Kidney epithelial cell (primary cell): ENCODE data around the gene SLMAP. TPM values are rescaled to one million over a fixed set of nuclear protein-coding genes. Genes with fewer than 3 reads are reported as not detected.
A peak's percentile ranks its signal among the peaks of the same experiment; 100 is the strongest.

ENCODE experiments used
- DNase-seq: peaks from one replicate; pipeline ENCODE4 v3.0.0-alpha.2; 2010; ENCODE audit warnings: low read depth
- H3K27me3 ChIP-seq: 2 replicates; pipeline ENCODE4 v1.6.0; 2011; ENCODE audit warnings: low read length; ENCODE audit not compliant: control insufficient read depth, insufficient read depth
- H3K36me3 ChIP-seq: 2 replicates; pipeline ENCODE4 v1.5.1; 2011; ENCODE audit warnings: low read length; ENCODE audit not compliant: control insufficient read depth, insufficient read depth
- H3K4me3 ChIP-seq: 2 replicates; pipeline ENCODE4 v1.5.1; 2011; ENCODE audit warnings: low read depth, mild to moderate bottlenecking, control low read depth, low read length
- total RNA-seq: library from RNA; depleted of rRNA; stranded (reverse); fragments of >200 nt; gene quantifications from 2 replicates; pipeline ENCODE4 v1.2.3, GENCODE V29; 2015
- TF ChIP-seq, protein P1 (sequence below): IDR thresholded peaks from 2 replicates; pipeline ENCODE4 v1.5.1; 2011; ENCODE audit warnings: mild to moderate bottlenecking, moderate library complexity, low read length, control low read depth, inconsistent platforms; ENCODE audit not compliant: insufficient read depth, poor library complexity, severe bottlenecking

SLMAP gene
- total RNA-seq, 1 donor from 2014 or later, result 48.6 TPM

DNA sequence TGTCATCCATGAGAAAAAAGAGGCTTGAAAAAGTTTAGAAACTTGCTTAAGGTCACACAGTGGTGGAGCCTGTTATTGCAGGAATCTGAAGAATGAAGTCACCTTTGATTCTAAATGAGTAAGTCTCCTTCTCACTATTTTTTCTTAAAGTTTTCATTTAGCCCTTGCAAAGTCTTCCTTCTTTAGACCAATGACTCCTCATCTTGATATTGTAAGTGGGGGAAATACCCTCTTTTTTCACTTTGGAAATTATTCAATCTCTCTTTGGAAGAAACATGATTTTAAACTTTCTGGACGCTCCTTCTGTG lies 787 bp upstream of the SLMAP start:
- Histone ChIP-seq H3K27me3 (no peaks in the 10 kb centered on the region), H3K4me3 (peak overlapping the region; percentile 68), H3K36me3 (no peaks in the 10 kb centered on the region)
- TF ChIP-seq, protein P1, sequence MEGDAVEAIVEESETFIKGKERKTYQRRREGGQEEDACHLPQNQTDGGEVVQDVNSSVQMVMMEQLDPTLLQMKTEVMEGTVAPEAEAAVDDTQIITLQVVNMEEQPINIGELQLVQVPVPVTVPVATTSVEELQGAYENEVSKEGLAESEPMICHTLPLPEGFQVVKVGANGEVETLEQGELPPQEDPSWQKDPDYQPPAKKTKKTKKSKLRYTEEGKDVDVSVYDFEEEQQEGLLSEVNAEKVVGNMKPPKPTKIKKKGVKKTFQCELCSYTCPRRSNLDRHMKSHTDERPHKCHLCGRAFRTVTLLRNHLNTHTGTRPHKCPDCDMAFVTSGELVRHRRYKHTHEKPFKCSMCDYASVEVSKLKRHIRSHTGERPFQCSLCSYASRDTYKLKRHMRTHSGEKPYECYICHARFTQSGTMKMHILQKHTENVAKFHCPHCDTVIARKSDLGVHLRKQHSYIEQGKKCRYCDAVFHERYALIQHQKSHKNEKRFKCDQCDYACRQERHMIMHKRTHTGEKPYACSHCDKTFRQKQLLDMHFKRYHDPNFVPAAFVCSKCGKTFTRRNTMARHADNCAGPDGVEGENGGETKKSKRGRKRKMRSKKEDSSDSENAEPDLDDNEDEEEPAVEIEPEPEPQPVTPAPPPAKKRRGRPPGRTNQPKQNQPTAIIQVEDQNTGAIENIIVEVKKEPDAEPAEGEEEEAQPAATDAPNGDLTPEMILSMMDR, result peak; percentile 26
- DNase-seq, result peak; percentile 74

DNA sequence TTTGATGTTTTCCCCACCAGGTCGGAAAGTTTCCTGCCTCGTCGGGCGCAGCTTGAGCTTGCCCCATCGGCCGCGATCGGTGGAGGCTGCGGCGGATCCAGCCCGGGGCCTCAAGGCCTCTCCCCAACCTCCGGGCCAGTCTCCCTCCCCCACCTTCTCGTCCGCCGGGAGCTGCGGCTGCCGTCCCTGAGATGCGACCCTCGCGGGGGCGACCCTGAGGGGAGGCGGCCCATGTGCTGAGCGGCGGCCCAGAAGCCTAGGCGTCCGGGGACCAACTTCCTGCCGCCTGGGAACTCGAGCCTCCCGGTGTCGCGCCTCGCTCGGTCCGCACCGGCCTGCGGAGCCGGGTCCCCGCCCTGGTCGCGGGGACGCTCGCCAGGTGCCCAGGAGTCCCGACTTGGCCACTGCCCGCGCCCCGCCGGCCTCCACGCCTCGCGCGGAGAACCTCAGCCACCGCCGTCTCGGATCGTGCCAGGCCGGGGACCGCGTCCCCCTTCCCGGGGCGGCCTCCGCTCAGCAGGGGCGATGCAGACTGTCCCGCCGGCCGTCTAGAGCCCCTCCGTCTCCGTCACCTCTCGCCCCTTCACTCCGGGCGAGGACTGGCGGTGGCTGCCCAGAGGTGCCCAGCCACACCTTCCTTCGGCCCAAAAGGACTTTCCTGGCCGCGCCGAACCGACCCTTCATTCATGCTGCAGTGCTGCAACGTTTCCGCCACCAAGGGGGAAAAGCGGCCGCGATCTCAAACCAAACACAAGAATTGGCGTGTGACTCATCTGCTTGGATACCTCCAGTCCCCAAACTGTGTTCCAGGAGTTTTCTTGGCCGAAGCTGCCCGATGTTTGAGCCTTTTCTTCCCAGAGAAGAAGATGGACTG lies 656 bp downstream of the SLMAP start:
- Histone ChIP-seq H3K4me3 (peak overlapping the region; percentile 68), H3K27me3 (no peaks in the 10 kb centered on the region), H3K36me3 (no peaks in the 10 kb centered on the region)
- TF ChIP-seq, protein P1, result no peak
- no peak for DNase-seq

DNA sequence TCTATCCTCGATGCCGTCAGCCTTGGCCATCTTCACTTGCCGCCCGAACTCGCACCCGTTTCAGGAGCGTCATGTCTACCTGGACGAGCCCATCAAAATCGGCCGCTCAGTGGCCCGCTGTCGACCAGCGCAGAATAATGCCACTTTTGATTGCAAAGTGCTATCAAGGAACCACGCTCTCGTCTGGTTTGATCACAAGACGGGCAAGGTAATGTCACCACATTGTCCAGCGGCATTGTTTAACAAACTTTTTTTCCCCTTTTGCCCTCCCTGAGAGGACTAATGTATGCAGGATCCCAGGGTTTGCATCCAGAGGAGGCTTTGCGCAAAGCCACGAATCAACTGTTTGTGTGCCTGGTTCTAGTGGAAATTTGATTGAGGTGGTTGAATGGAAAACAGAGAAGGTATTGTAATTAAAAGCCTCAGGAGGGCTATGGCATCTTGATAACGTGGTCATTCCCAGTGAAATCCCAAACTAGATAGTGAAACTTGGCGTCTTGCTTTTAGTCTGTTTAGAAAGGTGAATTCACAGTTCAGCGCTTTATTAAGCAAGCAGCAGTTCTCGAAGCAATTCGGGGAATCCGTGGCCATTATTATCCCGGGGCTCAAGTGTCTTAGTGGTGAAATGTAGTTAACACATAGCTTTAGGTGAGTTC lies 1.7 kb downstream of the SLMAP start:
- no peak for DNase-seq
- no peaks in the 10 kb centered on the region for H3K36me3 ChIP-seq
- TF ChIP-seq, protein P1, result no peak
- H3K4me3 ChIP-seq, result peak overlapping the region; percentile 68
- no peaks in the 10 kb centered on the region for H3K27me3 ChIP-seq

DNA sequence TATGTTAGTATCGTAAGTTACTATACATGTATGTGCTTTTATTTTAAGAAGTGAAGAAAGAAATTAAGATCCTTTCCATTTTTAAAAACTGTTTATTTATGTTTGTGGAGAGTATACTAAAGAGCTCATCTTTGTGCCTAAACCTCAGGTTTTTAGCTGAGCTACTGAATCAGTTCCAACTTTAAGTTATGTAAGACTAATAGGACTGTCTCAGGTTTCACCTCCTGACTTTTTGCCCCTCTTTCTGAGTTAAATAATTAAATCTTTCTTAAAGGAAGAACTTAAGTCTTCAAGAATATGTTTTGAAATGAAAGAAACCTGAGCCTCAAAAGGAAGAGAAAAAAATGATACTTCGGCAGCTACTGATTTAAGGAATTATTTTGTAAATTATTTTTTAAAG lies 2.6 kb downstream of the SLMAP start:
- TF ChIP-seq, protein P1, result no peak
- H3K4me3 ChIP-seq, result peak overlapping the region; percentile 68
- no peaks in the 10 kb centered on the region for H3K27me3 ChIP-seq
- no peaks in the 10 kb centered on the region for H3K36me3 ChIP-seq
- no peak for DNase-seq

DNA sequence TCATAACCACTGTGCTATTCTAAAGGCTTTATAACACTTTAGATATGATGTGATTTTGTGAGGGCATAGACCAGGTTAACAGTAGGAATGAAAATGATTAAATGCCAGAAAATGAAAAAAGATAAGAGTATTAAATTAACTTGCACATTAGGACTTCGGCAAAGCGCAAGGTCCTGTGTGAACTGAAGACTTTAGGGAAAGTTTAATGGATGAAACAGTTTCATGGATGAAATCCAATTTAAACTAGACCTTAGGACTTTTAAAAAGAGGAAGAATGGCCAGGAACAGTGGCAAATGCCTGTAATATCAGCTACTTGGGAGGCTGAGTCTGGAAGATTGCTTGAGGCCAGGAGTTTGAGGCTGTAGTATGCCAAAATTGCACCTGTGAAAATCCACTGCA lies 8.7 kb downstream of the SLMAP start:
- no peaks in the 10 kb centered on the region for H3K36me3 ChIP-seq

More for the DNA sequence above, 8.7 kb downstream of the SLMAP start:
- no peak for DNase-seq
- Histone ChIP-seq H3K27me3 (no peaks in the 10 kb centered on the region), H3K4me3 (no peak overlapping the region)
- TF ChIP-seq, protein P1, result no peak
